MM.1S (cell line): Measurements from ENCODE around the gene ATG101.

ENCODE experiments used
- EZH2 ChIP-seq: fragments of 300-600 bp; sonication (generic); optimal IDR thresholded peaks from 2 replicates; pipeline ENCODE3; 2017; ENCODE audit warnings: low read depth, mild to moderate bottlenecking, antibody characterized with exemption, low read length, mixed read lengths
- EZH2phosphoT487 ChIP-seq: fragments of 300-600 bp; sonication (generic); IDR thresholded peaks from 2 replicates; pipeline ENCODE4 v1.6.1; 2018; ENCODE audit warnings: antibody characterized with exemption, low read length
- TF ChIP-seq, protein P1 (sequence below): fragments of 300-600 bp; sonication (generic); IDR thresholded peaks from 2 replicates; pipeline ENCODE4 v1.5.1; 2016; ENCODE audit warnings: antibody characterized with exemption, low read length, mixed read lengths

DNA sequence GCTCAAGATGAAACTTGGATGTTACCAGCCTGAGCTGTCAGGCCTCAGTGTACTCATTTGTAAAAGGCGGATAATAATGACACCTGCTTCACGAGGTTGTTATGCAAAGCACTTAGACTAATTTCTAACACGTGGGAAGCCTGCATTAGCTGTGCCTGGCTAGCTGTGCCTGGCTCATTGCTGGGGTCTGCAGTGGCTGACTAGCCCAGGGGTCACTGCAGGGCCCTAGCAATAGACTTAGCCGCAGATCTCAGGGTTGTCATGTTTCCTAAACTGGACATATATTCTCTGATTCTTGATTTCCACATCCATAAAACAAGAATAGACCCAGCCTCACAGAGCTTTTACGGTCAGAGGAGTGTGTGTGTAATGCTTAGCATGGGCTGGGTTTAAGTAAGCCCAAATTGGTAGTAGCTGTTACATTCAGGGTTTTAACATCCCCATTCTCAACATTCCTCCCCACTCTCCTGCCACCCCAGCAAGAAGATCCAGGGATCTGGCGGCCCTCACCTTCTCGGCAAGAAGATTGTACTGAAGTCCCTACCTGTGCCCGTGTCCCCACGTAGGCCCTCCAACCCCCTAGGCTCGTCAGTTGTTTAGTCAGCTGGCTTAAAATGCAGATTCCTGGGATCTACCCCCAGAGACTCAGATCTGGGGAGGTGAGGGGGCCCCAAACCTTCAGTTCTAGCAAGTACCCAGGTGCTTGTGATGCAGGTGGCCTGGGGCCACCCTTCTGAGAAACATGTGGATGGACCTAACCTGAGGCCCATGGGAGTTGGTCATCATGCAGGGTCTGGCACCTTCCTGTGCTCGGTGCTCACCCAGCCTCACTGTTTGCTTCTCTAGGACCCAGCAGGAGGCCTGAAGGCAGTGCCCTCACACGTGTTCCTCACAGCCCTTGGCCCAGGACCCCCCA lies 9.9 kb upstream of the ATG101 start:
- TF ChIP-seq, protein P1, sequence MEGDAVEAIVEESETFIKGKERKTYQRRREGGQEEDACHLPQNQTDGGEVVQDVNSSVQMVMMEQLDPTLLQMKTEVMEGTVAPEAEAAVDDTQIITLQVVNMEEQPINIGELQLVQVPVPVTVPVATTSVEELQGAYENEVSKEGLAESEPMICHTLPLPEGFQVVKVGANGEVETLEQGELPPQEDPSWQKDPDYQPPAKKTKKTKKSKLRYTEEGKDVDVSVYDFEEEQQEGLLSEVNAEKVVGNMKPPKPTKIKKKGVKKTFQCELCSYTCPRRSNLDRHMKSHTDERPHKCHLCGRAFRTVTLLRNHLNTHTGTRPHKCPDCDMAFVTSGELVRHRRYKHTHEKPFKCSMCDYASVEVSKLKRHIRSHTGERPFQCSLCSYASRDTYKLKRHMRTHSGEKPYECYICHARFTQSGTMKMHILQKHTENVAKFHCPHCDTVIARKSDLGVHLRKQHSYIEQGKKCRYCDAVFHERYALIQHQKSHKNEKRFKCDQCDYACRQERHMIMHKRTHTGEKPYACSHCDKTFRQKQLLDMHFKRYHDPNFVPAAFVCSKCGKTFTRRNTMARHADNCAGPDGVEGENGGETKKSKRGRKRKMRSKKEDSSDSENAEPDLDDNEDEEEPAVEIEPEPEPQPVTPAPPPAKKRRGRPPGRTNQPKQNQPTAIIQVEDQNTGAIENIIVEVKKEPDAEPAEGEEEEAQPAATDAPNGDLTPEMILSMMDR = no peak
- TF ChIP-seq EZH2 (no peak), EZH2phosphoT487 (no peak)
